Midbrain (tissue), 1 donor: ENCODE results near the gene RNF150.

Experiments used
- DNase-seq: peaks from one replicate; lab custom pipeline; 2025; lab: John Stamatoyannopoulos, UW

Gene RNF150

GRCh38 chr4:140976768-140977167, 156.5 kb downstream of the RNF150 start:
- no peak for DNase-seq

- no peak for DNase-seq
Measured at GRCh38 chr4:140971077-140971792, 162.0 kb downstream of the RNF150 start.

- no peak for DNase-seq
Measured at GRCh38 chr4:140969296-140969695, 164.0 kb downstream of the RNF150 start.

GRCh38 chr4:140968371-140968770, 164.9 kb downstream of the RNF150 start:
- DNase-seq: no peak

- DNase-seq: no peak
Measured at GRCh38 chr4:140963883-140964282, 169.4 kb downstream of the RNF150 start.

GRCh38 chr4:140955641-140956040, 177.6 kb downstream of the RNF150 start:
- DNase-seq: no peak

- no peak for DNase-seq
Measured at GRCh38 chr4:140952717-140953116, 180.6 kb downstream of the RNF150 start.

GRCh38 chr4:140947506-140947905, 185.8 kb downstream of the RNF150 start:
- no peak for DNase-seq

- DNase-seq: no peak
Measured at GRCh38 chr4:140945106-140945505, 188.2 kb downstream of the RNF150 start.

- DNase-seq: no peak
Measured at GRCh38 chr4:140944572-140944971, 188.7 kb downstream of the RNF150 start.

GRCh38 chr4:140944199-140944515, 189.1 kb downstream of the RNF150 start:
- no peak for DNase-seq

GRCh38 chr4:140943486-140944198, 189.6 kb downstream of the RNF150 start:
- DNase-seq: no peak

GRCh38 chr4:140940589-140940988, 192.7 kb downstream of the RNF150 start:
- no peak for DNase-seq

GRCh38 chr4:140937866-140938265, 195.4 kb downstream of the RNF150 start:
- no peak for DNase-seq

- DNase-seq: no peak
Measured at GRCh38 chr4:140935254-140935653, 198.0 kb downstream of the RNF150 start.

- DNase-seq: no peak
Measured at GRCh38 chr4:140932501-140933045, 200.7 kb downstream of the RNF150 start.

- no peak for DNase-seq
Measured at GRCh38 chr4:140931911-140932310, 201.4 kb downstream of the RNF150 start.

GRCh38 chr4:140930557-140930956, 202.7 kb downstream of the RNF150 start:
- DNase-seq: no peak

- no peak for DNase-seq
Measured at GRCh38 chr4:140930011-140930410, 203.3 kb downstream of the RNF150 start.

GRCh38 chr4:140928880-140929279, 204.4 kb downstream of the RNF150 start:
- no peak for DNase-seq

- DNase-seq: no peak
Measured at GRCh38 chr4:140926672-140927071, 206.6 kb downstream of the RNF150 start.

- DNase-seq: no peak
Measured at GRCh38 chr4:140925417-140925816, 207.9 kb downstream of the RNF150 start.

- no peak for DNase-seq
Measured at GRCh38 chr4:140924761-140925392, 208.4 kb downstream of the RNF150 start.
